MM.1S (cell line): ENCODE data around the gene PDX1.

Source experiments
- CTCF ChIP-seq: fragments of 300-600 bp; sonication (generic); IDR thresholded peaks from 2 replicates; pipeline ENCODE4 v1.5.1; 2016; ENCODE audit warnings: antibody characterized with exemption, low read length, mixed read lengths
- EZH2phosphoT487 ChIP-seq: fragments of 300-600 bp; sonication (generic); IDR thresholded peaks from 2 replicates; pipeline ENCODE4 v1.6.1; 2018; ENCODE audit warnings: antibody characterized with exemption, low read length

- TF ChIP-seq CTCF (no peak), EZH2phosphoT487 (no peak)
These were observed 30.3 kb upstream of the PDX1 start for GRCh38 chr13:27889471-27889870.
